PC-3 (cell line): ENCODE results near the gene MTG1.

Experiments used
- CTCF ChIP-seq: fragments of 300-600 bp; sonication (generic); conservative IDR thresholded peaks from 2 replicates; pipeline ENCODE4 v1.5.1; 2017; ENCODE audit warnings: antibody characterized with exemption, low read depth, mild to moderate bottlenecking, low read length
- EZH2 ChIP-seq: fragments of 300-600 bp; sonication (generic); IDR thresholded peaks from one replicate; pipeline ENCODE4 v1.6.1; 2017; ENCODE audit warnings: antibody characterized with exemption, mild to moderate bottlenecking, low read length; ENCODE audit not compliant: unreplicated experiment

GRCh38 chr10:133418289-133418993 lies 24.5 kb downstream of the MTG1 start:
- TF ChIP-seq CTCF (no peak), EZH2 (no peak)
